Natural killer cell (primary cell): ENCODE measurements around the gene BACE1. TPM values are rescaled to one million over a fixed set of nuclear protein-coding genes. Genes with fewer than 3 reads are reported as not detected.

Experiments
- ATAC-seq, 3 donors: fragments of 150-1000 bp in 2 of 3; fragments of 200-7000 bp in 1 of 3; cut with Tn5 transposase; 1 replicate in 1 of 3; 2 replicates in 2 of 3; pipeline ENCODE4 v1.10.0; 2021; ENCODE audit warnings: mild to moderate bottlenecking in 2 of 3, moderate library complexity in 2 of 3
- DNase-seq, 2 donors: peaks; one replicate each; pipeline versions ENCODE4 v3.0.0 to v3.0.0-alpha.2; 2013 to 2021; ENCODE audit warnings: mixed read lengths in 1 of 2
- H3K27ac ChIP-seq: one replicate; pipeline ENCODE4 v1.5.1; 2013; ENCODE audit warnings: mild to moderate bottlenecking, low read length
- H3K27me3 ChIP-seq: one replicate; pipeline ENCODE4 v1.6.1; 2013; ENCODE audit warnings: low read length; ENCODE audit not compliant: control insufficient read depth, insufficient read depth
- H3K36me3 ChIP-seq: one replicate; pipeline ENCODE4 v1.6.1; 2013; ENCODE audit warnings: low read length; ENCODE audit not compliant: control insufficient read depth, insufficient read depth
- H3K4me1 ChIP-seq: one replicate; pipeline ENCODE4 v1.6.1; 2013; ENCODE audit warnings: low read length; ENCODE audit not compliant: control insufficient read depth, insufficient read depth
- H3K4me3 ChIP-seq: one replicate; pipeline ENCODE4 v1.5.1; 2013; ENCODE audit warnings: low read length
- H3K9me3 ChIP-seq: one replicate; pipeline ENCODE4 v1.6.1; 2013; ENCODE audit warnings: low read length; ENCODE audit not compliant: control insufficient read depth, insufficient read depth
- H3K27ac Mint-ChIP-seq, 2 donors: one replicate each; pipeline ENCODE4 v1.8.0; 2022; ENCODE audit warnings: mild to moderate bottlenecking in 2 of 2, mixed read lengths in 2 of 2, moderate library complexity in 1 of 2
- H3K27me3 Mint-ChIP-seq, 2 donors: one replicate each; pipeline ENCODE4 v1.8.0; 2022; ENCODE audit warnings: low read depth in 2 of 2, mixed read lengths in 2 of 2
- H3K36me3 Mint-ChIP-seq: one replicate; pipeline ENCODE4 v1.8.0; 2022; ENCODE audit warnings: mixed read lengths
- H3K4me1 Mint-ChIP-seq, 2 donors: one replicate each; pipeline ENCODE4 v1.8.0; 2022; ENCODE audit warnings: mixed read lengths in 2 of 2
- H3K4me3 Mint-ChIP-seq: one replicate; pipeline ENCODE4 v1.8.0; 2022; ENCODE audit warnings: mild to moderate bottlenecking, moderate library complexity, mixed read lengths
- H3K9me3 Mint-ChIP-seq, 2 donors: one replicate each; pipeline ENCODE4 v1.8.0; 2022; ENCODE audit warnings: mixed read lengths in 2 of 2
- WGBS: methylation state at CpG from one replicate; pipeline ENCODE4 v1.1.7; 2013; ENCODE audit warnings: missing lambda C conversion rate; ENCODE audit not compliant: insufficient coverage; 5-methylcytosine and 5-hydroxymethylcytosine counted together
- intact Hi-C: fragments of 100-400 bp; cut with micrococcal nuclease; formaldehyde crosslinking; loops from one replicate; pipeline ENCODE4 v1.14.2; 2022
- total RNA-seq, 4 donors: library from RNA; stranded (reverse); fragments of 120-200 nt in 1 of 4; gene quantifications; one replicate each; pipeline versions ENCODE4 v1.2.3 to v1.2.4, GENCODE V29; 2013 to 2022
- TF ChIP-seq, protein P1 (sequence below): fragments of 200-600 bp; IDR thresholded peaks from one replicate; pipeline ENCODE4 v1.8.0; 2022; ENCODE audit warnings: antibody characterized with exemption

The BACE1 gene
- total RNA-seq, 3 donors from 2014 or later (not counting 1 experiment from before 2014, with no cell fraction given), result 0.21 to 1.1 (median 0.79) TPM

DNA sequence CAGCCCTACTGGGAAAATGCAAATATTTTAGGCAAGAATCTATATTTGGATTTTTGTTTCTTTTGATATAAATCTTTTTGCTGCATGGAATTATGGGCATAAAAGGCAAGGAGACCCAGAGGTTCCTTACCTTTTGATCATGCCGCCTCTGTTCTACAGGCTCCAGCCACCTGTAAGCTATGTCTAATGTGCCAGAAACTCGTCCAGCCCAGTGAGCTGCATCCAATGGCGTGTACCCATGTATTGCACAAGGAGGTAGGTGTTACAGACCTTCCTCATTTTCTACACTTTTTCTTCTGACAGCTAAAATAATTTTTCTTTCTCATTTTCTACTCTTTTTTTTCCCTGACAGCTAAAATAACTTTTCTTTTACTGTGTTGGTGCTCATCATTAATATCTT lies 33.1 kb downstream of the BACE1 start:
- H3K9me3 ChIP-seq, result no peaks in the 10 kb centered on the region
- TF ChIP-seq, protein P1, sequence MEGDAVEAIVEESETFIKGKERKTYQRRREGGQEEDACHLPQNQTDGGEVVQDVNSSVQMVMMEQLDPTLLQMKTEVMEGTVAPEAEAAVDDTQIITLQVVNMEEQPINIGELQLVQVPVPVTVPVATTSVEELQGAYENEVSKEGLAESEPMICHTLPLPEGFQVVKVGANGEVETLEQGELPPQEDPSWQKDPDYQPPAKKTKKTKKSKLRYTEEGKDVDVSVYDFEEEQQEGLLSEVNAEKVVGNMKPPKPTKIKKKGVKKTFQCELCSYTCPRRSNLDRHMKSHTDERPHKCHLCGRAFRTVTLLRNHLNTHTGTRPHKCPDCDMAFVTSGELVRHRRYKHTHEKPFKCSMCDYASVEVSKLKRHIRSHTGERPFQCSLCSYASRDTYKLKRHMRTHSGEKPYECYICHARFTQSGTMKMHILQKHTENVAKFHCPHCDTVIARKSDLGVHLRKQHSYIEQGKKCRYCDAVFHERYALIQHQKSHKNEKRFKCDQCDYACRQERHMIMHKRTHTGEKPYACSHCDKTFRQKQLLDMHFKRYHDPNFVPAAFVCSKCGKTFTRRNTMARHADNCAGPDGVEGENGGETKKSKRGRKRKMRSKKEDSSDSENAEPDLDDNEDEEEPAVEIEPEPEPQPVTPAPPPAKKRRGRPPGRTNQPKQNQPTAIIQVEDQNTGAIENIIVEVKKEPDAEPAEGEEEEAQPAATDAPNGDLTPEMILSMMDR, result no peak
- peaks cover 46% of the 10 kb centered on the region for H3K36me3 ChIP-seq
- WGBS, result 91% methylated on average over 3 of the region's 3 CpGs
- Mint-ChIP-seq H3K4me1 (no peaks in the 10 kb centered on the region), H3K27me3 (no peaks in the 10 kb centered on the region), H3K27ac (no peak overlapping the region), H3K4me3 (no peak overlapping the region), H3K36me3 (peaks cover 21% of the 10 kb centered on the region), H3K9me3 (no peaks in the 10 kb centered on the region)
- intact Hi-C loops, result no loop called here
- no peak overlapping the region for H3K27ac ChIP-seq
- DNase-seq, result no peak
- no peaks in the 10 kb centered on the region for H3K4me1 ChIP-seq
- H3K4me3 ChIP-seq, result no peak overlapping the region
- H3K27me3 ChIP-seq, result no peaks in the 10 kb centered on the region
- ATAC-seq, result no peak

- no peak overlapping the region for H3K27ac Mint-ChIP-seq
- ATAC-seq, result no peak
- H3K9me3 ChIP-seq, result no peaks in the 10 kb centered on the region
- H3K27me3 Mint-ChIP-seq, result no peaks in the 10 kb centered on the region
- H3K4me1 Mint-ChIP-seq, result no peaks in the 10 kb centered on the region
- intact Hi-C loops, result no loop called here
- H3K4me3 Mint-ChIP-seq, result no peak overlapping the region
- DNase-seq, result no peak
- H3K27me3 ChIP-seq, result no peaks in the 10 kb centered on the region
- H3K36me3 Mint-ChIP-seq, result peaks cover 21% of the 10 kb centered on the region
- H3K9me3 Mint-ChIP-seq, result no peaks in the 10 kb centered on the region
- no peaks in the 10 kb centered on the region for H3K4me1 ChIP-seq
- no peak overlapping the region for H3K4me3 ChIP-seq
- peaks cover 43% of the 10 kb centered on the region for H3K36me3 ChIP-seq
- no peak overlapping the region for H3K27ac ChIP-seq
- TF ChIP-seq, protein P1, result no peak
- 96% methylated on average over 7 of the region's 7 CpGs for WGBS
These were observed 34.2 kb downstream of the BACE1 start for GRCh38 chr11:117281869-117282268.

GRCh38 chr11:117281159-117281558 lies 34.9 kb downstream of the BACE1 start:
- ATAC-seq, result no peak
- Histone ChIP-seq H3K36me3 (peaks cover 43% of the 10 kb centered on the region), H3K4me1 (no peaks in the 10 kb centered on the region), H3K27ac (no peak overlapping the region), H3K4me3 (no peak overlapping the region), H3K27me3 (no peaks in the 10 kb centered on the region), H3K9me3 (no peaks in the 10 kb centered on the region)
- intact Hi-C loops, result no loop called here
- H3K27ac Mint-ChIP-seq, result no peak overlapping the region
- no peaks in the 10 kb centered on the region for H3K9me3 Mint-ChIP-seq
- no peaks in the 10 kb centered on the region for H3K27me3 Mint-ChIP-seq
- no peak for DNase-seq
- no peaks in the 10 kb centered on the region for H3K4me1 Mint-ChIP-seq
- H3K36me3 Mint-ChIP-seq, result peaks cover 21% of the 10 kb centered on the region
- TF ChIP-seq, protein P1, result no peak
- no peak overlapping the region for H3K4me3 Mint-ChIP-seq
- 98% methylated on average over 6 of the region's 6 CpGs for WGBS

GRCh38 chr11:117279711-117280376 lies 36.2 kb downstream of the BACE1 start:
- DNase-seq, result peak in 1 of 2 donors; percentile 33
- Histone ChIP-seq H3K4me1 (no peaks in the 10 kb centered on the region), H3K4me3 (no peak overlapping the region), H3K9me3 (no peaks in the 10 kb centered on the region), H3K36me3 (peaks cover 32% of the 10 kb centered on the region), H3K27me3 (no peaks in the 10 kb centered on the region), H3K27ac (no peak overlapping the region)
- H3K4me1 Mint-ChIP-seq, result no peaks in the 10 kb centered on the region
- intact Hi-C loops, result no loop called here
- 89% methylated on average over 2 of the region's 4 CpGs for WGBS
- H3K4me3 Mint-ChIP-seq, result no peak overlapping the region
- H3K9me3 Mint-ChIP-seq, result no peaks in the 10 kb centered on the region
- H3K27ac Mint-ChIP-seq, result no peak overlapping the region
- H3K27me3 Mint-ChIP-seq, result no peaks in the 10 kb centered on the region
- H3K36me3 Mint-ChIP-seq, result peaks cover 21% of the 10 kb centered on the region
- TF ChIP-seq, protein P1, result no peak
- no peak for ATAC-seq
